HG03521 (cell line): ENCODE data around the gene ADGRF1.
"Not testable (repeated sequence)": the region's sequence is repeated elsewhere in the genome, so short reads cannot be mapped to it uniquely, and the experiment has no call there.

Experiments used
- ATAC-seq: cut with Tn5 transposase; IDR thresholded peaks from one replicate; pipeline ENCODE4 v1.9.1; 2021; ENCODE audit warnings: mild to moderate bottlenecking, moderate library complexity; ENCODE audit not compliant: unreplicated experiment

Gene ADGRF1

DNA sequence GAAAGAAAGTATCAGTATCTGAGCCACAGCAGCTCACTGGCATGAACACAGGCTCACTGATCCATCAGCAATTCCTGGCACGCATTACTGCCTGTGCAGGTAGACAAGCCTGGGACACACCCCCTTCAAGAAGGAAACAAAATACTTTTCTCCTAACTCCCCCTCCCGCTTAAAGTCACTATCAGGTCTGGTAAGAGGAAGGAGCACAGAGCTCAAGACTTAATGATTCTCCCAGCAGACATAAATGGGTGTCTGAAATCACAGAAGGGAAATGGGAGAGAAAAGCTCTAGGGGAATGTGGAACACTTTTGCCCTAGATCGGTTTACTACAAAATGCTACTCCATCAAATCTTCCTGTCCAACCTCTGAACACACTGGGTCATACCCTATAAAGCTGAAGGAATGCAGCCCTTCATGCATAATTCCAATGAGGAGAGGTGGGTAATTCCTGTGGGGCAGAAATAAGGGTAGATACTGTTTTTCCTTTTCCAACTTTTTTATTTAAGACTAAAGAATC is at the start of gene ADGRF1:
TSS of gene ADGRF1 (minus strand) at position 58 of the 517 bp plus-strand sequence. CDS start 13,271 bp downstream, outside the sequence.
- no peak for ATAC-seq

DNA sequence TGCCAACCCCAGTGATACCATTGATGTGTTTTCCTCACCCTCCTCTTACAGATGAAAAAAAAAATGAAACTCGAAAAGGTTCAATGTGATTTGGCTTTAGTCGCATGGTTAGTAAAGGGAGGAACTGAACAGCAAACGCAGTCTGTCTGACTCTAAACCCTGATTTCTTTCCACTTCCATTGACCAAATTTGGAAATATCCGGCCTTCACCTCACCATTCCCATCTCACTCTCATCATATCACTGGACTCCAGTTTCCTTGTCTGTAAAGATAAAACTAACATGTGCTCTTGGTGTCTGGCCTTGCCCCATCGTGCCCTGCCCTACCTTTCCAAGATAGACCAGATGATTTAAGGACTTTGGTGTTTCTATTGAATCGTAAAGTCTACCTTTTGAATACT is 48.7 kb upstream of the ADGRF1 start:
- no peak for ATAC-seq

DNA sequence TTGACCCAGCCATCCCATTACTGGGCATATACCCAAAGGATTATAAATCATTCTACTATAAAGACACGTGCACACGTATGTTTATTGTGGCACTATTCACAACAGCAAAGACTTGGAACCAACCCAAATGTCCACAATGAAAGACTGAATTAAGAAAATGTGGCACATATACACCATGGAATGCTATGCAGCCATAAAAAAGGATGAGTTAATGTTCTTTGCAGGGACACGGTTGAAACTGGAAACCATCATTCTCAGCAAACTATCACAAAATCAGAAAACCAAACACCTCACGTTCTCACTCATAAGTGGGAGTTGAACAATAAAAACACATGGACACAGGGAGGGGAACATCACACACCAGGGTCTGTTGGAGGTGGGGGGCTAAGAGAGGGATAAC is 47.3 kb upstream of the ADGRF1 start:
- ATAC-seq, result not testable (repeated sequence)

- ATAC-seq, result no peak
These were observed 44.1 kb upstream of the ADGRF1 start for GRCh38 chr6:47086051-47086770.

DNA sequence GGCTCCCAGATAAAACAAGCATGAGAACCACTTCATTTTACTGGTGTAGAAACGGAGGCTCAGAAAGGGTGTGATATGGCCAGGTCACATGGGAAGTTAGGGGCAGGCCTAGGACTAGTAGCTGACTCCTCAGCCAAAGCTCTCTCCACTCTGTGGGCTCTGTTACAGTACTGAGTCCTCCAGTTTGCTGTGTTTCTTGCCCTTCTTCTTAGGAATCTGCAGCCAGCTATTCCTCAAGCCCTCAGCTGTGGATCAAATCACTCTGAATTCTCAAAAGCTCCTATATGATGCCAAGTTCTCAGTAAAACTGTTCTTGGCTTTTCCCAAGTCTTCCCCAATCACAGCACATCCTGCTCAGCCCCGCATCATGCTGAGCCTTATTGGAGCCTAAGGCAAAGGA is 42.5 kb upstream of the ADGRF1 start:
- ATAC-seq, result no peak

DNA sequence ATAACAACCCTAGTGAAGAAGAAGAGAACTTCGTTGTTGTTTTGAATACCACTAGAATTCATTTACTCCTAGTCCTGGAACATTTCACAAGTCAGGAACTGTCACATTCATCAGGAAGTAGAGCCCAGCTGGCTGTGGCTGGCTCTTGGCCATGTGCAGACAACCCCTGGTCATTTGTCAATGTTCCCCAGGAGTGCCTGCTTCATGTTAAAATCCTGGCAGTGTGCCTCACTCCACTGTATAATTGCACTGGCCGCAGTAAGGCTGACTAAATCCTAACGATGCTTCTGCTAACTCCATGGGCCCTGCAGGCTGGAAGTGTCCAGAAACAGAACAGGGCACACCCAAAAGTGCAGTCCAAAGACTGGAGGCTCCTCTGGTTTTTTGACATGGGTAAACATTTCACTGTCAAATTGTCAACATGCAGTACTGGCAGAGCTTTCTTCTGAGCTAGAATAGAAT is 41.5 kb upstream of the ADGRF1 start:
- no peak for ATAC-seq

DNA sequence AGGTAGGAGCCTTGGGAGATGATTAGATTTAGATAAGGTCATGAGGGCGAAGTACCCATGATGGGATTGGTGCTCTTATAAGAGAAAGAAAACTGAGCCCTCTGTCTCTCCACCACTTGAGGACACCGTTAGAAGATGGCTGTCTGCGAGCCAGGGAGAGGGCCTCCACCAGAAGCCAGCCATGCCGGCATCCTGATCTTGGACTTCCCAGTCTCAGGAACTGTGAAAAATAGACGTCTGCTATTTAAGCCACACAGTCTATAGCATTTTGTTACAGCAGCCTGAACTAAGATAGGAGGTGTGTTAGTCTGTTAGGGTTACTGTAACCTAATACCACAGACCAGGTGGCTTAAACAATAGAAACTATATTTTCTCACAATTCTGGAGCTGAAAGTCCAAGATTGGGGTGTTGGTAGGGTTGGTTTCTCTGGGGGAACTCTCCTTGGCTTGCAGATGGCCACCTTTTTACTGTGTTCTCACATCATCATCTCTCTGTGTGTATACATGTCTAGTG is 38.0 kb upstream of the ADGRF1 start:
- ATAC-seq, result no peak

DNA sequence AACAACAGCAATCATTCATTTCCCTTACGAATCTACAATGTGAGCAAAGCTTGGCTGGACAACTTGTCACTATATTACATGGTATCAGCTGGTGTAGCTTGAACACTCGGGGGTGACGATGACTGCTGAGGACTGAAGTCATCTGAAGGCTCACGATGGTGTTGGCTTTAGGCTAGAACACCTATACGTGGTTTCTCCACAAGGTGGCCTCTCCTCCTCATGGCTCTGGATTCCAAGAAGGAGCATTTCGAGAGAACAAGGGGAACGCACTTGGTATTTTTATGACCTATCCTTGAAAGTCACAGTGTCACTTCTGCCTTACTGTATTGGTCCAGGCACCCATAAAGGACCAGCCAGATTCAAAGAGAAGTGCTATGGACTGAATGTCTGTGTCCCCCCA is 37.5 kb upstream of the ADGRF1 start:
- ATAC-seq, result no peak

GRCh38 chr6:47078991-47079390 is 36.9 kb upstream of the ADGRF1 start:
- no peak for ATAC-seq

DNA sequence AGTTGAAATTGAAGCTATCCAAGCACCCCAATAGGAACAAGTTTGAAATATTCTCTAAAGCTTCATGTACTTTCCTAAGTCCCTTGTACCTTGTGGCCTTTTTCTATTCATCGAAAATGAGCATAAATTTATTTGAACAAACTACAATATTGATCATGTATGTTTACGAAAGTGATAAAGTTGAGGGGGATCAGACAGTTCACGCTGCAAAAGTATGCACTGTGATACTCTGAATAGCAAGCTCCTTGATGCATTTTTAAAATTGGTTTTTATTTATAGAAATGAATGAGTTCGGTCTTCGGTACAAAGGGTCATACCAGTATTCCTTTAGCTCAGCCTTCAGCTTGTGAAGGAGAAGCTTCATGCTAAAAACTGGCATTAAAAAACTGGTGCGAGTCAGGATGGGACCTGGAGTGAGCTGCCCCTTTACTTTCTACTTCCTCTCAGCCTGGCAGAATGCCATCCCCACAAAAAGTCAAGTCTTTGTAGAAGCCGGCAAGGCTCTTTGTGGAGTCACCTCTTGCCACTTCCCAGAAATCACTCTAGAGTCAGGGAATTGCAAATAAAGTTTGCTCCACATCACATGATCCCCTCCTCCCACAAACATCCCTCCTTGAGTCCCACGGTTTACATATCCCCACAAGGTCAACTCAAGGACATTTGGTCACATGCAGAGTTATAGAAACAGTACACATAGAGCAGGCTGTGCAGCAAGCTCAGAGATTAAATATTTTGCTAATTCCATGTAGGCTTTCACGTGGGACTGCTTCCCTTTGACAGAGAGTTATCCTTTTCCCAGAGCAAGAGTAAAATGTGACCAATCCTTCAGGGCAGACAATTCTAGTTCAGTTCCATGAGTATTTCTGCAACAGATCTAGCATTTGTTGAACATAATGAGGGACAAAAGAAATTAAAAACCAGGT is 34.6 kb upstream of the ADGRF1 start:
- no peak for ATAC-seq

- no peak for ATAC-seq
These were observed 33.7 kb upstream of the ADGRF1 start for GRCh38 chr6:47075741-47076421.

DNA sequence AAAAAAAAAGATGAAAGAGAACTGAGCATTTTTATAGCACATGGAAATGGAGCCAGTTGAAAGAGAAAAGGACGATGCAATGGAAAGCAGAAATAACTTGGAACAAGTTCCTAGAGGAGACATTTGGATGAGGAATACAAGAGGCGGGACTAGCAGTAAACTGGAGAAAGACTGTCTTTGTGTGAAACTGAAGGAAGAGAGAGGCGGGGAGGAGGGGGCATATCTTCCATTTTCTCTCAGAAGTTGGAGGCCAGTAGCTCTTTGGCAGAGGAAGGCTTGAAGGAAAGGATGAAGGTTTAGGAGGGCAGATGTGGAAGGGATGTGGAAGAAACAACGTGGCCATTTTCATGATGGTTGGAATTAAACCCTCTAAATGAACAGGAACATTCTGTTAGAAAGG is 33.0 kb upstream of the ADGRF1 start:
- no peak for ATAC-seq

DNA sequence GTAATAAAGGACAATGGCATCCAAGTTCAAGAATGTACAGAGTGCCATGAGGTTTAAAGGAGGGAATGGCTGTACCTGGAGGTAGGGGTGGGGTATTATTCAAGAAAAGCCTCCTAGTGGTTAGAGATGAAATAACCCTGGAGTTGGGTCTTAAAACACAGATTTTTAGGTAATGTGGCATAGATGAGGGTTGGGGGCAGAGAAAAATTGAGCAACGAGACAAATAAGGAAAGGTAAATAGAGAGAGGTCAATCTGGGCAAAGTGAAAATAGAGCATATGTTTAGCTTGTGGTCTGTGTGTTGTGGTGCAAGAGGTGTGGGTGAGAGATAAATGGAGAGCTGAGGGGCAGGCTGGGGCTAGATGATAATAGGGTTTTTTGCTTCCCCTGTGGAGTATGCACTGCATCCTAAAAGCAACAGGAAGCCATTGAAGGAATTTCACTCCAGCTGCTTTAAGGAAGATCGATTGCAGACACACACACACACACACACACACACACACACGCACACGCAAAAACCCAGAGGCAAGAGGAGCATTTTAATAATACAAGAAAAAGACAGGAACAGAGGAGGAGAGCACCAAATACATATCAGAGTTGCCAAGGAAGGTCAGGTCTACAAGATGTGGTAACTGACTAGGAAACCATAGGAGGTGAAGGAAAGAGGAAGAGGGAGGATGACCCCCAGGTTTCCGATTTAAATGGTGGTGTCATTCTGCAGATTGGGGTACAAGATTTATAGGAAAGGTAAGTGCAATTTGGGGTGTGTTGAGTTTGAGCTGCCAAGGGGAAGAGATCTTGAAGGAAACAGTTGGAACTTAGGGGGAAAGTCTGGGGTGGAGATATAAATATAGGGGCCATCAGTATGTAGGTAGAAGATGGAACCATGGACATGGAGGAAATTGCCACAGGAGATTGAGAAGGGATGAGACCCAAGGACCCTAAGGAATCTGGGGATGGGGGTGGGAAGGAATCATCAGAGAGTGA is 31.3 kb upstream of the ADGRF1 start:
- no peak for ATAC-seq

DNA sequence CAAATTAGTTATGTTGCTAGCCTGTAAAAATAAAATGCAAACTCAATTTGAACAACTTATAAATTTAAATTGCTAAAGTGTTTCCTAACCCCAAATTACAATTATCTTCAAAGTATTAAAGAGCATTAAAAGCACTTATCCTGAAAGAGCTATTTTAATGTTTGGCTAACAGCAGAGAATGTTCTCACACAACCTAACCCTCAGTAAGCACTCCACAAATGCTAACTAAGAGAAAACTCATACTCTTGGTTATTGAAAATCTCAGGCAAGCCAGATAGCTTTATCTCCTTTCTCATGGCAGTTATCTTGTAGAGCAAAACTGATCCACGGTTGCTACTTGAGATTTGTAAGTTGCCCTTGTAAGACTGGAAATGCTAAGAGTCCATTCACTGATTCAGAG is 30.5 kb upstream of the ADGRF1 start:
- no peak for ATAC-seq

DNA sequence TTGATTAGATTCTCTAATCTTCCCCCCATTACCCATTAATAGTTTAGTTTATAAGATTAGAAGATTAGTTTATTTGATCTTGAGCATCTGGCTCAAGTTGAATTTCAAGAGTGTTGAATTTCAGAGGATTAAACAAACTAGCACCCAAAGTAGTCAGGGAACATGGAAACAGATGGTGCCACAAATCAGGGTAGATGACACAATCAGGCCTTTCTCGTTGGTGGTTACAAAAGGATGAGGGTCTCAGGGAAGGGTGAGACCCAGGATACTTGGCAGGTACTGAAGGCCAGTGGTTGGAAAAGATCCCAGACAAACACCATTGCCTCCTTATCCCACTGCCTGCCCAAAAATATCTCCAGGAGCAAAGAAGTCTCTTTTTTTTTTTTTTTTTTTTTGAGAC is 29.5 kb upstream of the ADGRF1 start:
- ATAC-seq, result no peak

- no peak for ATAC-seq
These were observed 28.3 kb upstream of the ADGRF1 start for GRCh38 chr6:47070461-47070860.

- ATAC-seq, result no peak
These were observed 27.0 kb upstream of the ADGRF1 start for GRCh38 chr6:47069156-47069555.

- ATAC-seq, result no peak
These were observed 24.3 kb upstream of the ADGRF1 start for GRCh38 chr6:47066418-47066817.

DNA sequence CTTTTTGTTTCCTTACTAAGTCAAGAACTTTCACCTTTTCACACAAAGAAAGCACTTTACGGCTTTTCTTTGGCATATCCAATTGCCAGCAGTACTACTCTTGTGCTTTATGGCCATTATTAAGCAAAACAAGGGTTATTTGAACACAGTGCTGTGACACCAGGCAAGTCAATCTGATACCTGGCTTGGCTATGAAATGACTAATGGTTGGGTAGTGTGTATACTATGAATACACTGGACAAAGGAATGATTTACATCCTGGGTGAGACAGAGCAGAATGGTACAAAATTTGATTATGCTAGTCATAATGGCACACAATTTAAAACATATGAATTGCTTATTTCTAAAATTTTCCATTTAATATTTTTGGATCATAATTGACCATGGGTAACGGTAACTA is 22.1 kb upstream of the ADGRF1 start:
- no peak for ATAC-seq

DNA sequence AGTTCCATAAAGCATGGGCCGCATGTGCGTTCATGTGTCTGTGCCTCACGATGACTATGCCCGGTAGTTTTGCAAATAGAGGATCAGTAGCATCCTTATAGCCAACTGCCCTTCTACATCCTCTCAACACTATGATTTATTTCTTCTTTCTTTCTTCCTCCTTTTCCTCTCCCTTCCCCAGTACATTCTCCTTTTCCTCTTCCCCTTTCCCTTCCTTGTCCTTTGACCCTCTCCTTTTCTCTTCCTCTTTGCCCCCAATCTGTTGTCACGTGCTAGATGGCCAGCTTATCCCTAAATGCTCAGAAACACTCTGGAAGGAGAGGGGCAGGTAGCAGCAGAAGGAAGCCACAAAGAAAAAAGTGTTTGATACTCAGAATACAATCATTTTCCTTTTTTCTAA is 20.2 kb upstream of the ADGRF1 start:
- no peak for ATAC-seq
